ENCODE data around the gene F13A1. TPM values are rescaled to one million over a fixed set of nuclear protein-coding genes. Genes with fewer than 3 reads are reported as not detected.
"Not testable (repeated sequence)": the region's sequence is repeated elsewhere in the genome, so short reads cannot be mapped to it uniquely, and the experiment has no call there.

Gene F13A1
- total and polyA plus RNA-seq, 5 experiments from 2014 or later: 0.04 to 1.6 (median 0.70) TPM; not detected in 1

DNA sequence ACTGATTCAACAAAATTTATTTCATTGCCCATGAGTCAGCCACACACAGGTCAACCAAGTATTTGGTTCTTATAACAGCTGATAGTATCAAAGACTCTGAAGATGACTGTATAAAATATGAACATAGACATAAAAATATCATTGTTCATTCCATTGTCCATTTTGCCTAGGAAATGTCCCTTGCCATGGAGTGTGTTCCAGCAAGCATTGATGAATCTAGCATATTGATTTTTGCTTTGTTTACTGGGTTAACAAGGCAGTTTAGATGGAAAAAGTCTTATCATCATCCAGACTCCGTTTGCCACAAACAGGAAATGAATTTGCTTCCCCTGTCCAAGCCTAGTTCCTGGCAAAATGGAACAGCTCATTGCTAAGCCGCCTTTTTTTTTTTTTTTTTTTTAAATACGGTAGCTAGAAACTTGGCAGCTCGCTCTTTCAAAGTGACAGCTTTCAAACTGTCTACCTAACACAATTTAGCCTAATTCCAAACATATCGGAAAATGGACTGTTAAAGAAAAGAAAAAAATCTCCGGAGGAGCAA, 7.5 kb downstream of the F13A1 start:
- POLR2A ChIA-PET: no interaction called here
- ATAC-seq (no peak), DNase-seq (no peak)
- H3K27me3 Mint-ChIP-seq: peaks cover 20 to 51% (median 30%) of the 10 kb centered on the region in 5 donors
- H3K27ac Mint-ChIP-seq: no peak overlapping the region
- no peak overlapping the region for H3K4me3 Mint-ChIP-seq
- peaks cover 0 to 3% (median 0%) of the 10 kb centered on the region in 4 donors for H3K4me1 Mint-ChIP-seq
- H3K9me3 Mint-ChIP-seq: no peaks in the 10 kb centered on the region
- H3K36me3 Mint-ChIP-seq: no peaks in the 10 kb centered on the region

DNA sequence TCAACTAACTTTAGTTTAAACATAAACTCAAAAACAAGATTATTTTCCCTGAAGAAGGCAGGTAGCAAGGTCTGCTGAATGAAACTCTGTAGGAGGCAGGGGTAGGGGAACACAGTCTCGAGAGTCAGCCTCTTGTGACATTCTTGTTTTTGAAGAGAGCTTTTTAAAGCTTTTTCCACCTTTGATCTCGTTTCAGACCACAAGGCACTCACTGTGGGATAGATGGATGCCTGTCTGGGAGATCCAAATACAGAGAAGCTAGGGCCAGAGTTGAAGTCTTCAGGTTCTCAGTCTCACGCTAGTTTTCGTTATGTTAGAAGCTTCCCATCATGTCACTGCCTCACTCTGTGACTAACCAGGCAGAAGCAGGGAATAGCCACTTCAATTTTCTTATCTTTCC, 14.9 kb downstream of the F13A1 start:
- H3K36me3 Mint-ChIP-seq: peaks cover 0 to 7% (median 0%) of the 10 kb centered on the region in 3 donors
- H3K27ac Mint-ChIP-seq: no peak overlapping the region
- H3K4me1 Mint-ChIP-seq: no peaks in the 10 kb centered on the region
- H3K4me3 Mint-ChIP-seq: no peak overlapping the region
- DNase-seq (no peak), ATAC-seq (no peak)
- H3K9me3 Mint-ChIP-seq: peaks cover 0 to 7% (median 0%) of the 10 kb centered on the region in 9 donors
- peaks cover 4 to 56% (median 19%) of the 10 kb centered on the region in 5 donors for H3K27me3 Mint-ChIP-seq
- POLR2A ChIA-PET: no interaction called here

DNA sequence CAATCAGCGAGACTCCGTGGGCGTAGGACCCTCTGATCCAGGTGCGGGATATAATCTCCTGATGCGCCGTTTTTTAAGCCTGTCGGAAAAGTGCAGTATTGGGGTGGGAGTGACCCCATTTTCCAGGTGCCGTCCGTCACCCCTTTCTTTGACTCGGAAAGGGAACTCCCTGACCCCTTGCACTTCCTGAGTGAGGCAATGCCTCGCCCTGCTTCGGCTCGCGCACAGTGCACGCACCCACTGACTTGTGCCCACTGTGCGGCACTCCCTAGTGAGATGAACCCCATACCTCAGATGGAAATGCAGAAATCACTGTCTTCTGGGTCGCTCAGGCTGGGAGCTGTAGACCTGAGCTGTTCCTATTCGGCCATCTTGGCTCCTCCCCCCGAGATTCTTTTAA, 20.1 kb downstream of the F13A1 start:
- DNase-seq, POLR2A ChIA-PET, ATAC-seq, H3K36me3 Mint-ChIP-seq, H3K9me3 Mint-ChIP-seq, H3K27ac Mint-ChIP-seq, H3K4me3 Mint-ChIP-seq, H3K4me1 Mint-ChIP-seq: not testable (repeated sequence)
- H3K27me3 Mint-ChIP-seq: peaks cover 3 to 34% (median 18%) of the 10 kb centered on the region in 5 donors

DNA sequence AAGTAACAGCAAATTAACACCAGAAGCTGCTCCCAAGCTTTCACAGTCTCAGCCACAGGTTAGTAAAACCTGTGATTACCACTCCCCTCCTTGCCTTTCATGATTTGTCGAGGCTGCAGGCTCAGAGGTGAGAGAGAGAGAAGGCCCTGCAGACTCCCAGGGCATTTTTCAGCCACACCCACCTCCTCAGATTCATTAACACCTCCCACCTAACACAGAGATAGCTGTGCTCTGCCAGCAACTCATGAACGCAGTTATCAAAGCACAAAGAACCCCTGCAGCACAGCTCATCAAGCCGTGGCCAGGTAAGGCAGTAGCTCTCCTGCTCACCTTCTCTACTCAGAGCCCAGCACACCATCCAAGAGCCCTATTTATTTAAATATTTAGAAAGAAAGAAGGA, 27.1 kb downstream of the F13A1 start:
- no peaks in the 10 kb centered on the region for H3K36me3 Mint-ChIP-seq
- peaks cover 0 to 10% (median 0%) of the 10 kb centered on the region in 9 donors for H3K9me3 Mint-ChIP-seq
- DNase-seq: no peak
- no peaks in the 10 kb centered on the region for H3K4me1 Mint-ChIP-seq
- H3K27me3 Mint-ChIP-seq: peaks cover 9 to 32% (median 20%) of the 10 kb centered on the region in 5 donors
- ATAC-seq: no peak
- H3K27ac Mint-ChIP-seq: no peak overlapping the region
- POLR2A ChIA-PET: no interaction called here
- H3K4me3 Mint-ChIP-seq: no peak overlapping the region

DNA sequence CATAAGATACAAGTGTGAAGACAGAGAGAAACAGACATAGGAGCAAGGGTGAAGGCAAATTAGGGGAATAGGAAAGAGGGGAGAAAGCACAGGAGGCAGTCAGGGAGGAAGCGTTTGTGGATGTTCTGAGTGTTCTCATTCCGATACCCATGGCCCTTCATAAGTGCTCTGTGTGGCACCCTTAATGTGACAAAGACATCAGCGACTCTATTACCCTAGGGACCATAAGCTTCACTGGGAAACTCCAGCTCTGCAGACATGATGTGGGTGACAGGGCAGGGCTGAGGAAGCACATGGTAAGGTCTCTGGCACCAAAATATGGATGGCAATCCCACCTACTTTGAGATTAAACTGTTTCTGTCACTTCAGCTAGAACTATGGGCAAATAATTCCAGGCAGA, 33.0 kb downstream of the F13A1 start:
- DNase-seq (no peak), ATAC-seq (no peak)
- Mint-ChIP-seq H3K9me3 (no peaks in the 10 kb centered on the region), H3K27ac (no peak overlapping the region), H3K4me1 (peaks cover 0 to 16% (median 0%) of the 10 kb centered on the region in 4 donors), H3K27me3 (peaks cover 11 to 28% (median 14%) of the 10 kb centered on the region in 5 donors), H3K4me3 (no peak overlapping the region), H3K36me3 (no peaks in the 10 kb centered on the region)
- POLR2A ChIA-PET: no interaction called here

DNA sequence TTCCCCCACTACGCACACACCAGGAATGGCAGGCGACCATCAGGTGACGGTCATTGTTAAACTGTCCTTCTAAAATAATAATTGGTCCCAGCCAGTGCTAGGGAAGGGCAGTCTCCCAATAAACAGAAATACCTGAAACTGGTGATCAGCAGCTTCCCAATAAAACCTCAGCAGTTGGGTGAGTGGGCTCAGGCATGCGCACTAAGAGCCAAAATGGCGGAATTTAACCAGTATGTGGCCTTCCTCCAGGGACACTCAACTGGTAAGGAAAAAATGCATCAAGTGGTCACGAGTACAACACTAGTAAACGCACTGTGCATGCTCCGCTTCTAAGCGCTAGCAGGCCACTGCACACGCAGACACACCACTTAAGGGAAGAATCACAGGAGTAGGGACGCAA, 34.8 kb downstream of the F13A1 start:
- no peak overlapping the region for H3K27ac Mint-ChIP-seq
- POLR2A ChIA-PET: no interaction called here
- H3K36me3 Mint-ChIP-seq: no peaks in the 10 kb centered on the region
- H3K27me3 Mint-ChIP-seq: peaks cover 0 to 11% (median 2%) of the 10 kb centered on the region in 5 donors
- no peak overlapping the region for H3K4me3 Mint-ChIP-seq
- H3K4me1 Mint-ChIP-seq: peaks cover 0 to 16% (median 0%) of the 10 kb centered on the region in 4 donors
- DNase-seq (no peak), ATAC-seq (no peak)
- no peaks in the 10 kb centered on the region for H3K9me3 Mint-ChIP-seq

DNA sequence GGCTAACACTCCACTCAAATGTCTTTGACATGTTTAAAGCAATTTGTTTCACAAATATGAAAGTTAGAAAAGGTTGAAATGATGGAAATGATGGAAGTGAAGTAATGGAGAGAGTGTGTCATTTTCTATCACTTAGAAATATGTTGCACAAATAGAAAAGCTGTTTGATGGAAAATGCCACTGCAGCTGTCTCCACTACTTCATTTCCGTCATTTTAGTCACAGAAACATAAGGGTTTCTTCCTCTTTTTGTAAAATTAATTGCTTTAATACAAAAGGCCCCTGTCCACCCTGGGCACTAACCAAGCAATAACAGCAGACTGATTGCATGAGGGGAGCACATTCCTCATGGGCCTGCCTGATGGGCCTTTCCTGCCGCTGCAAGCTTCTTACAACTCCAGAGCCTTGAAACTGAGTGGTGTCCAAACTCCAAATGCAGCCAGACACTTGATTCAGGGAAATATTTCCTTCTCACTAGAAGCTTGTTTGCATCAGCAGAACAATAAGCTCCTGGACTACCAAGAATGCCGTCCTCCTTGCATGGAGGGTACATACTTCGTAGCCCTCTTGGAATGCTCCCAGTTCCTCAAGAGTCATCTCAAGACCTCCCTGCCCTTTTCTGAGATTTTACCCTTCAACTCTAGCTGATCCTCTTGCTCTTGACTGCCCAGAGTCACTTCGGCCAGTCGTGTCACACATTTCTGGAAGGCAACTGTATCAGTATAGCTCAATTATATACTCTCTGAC, 36.1 kb downstream of the F13A1 start:
- POLR2A ChIA-PET: no interaction called here
- no peak for DNase-seq
- ATAC-seq: no peak
- Mint-ChIP-seq H3K27ac (peak overlapping the region in 1 of 10 donors; percentile 4), H3K27me3 (peaks cover 0 to 5% (median 2%) of the 10 kb centered on the region in 5 donors), H3K36me3 (no peaks in the 10 kb centered on the region), H3K9me3 (no peaks in the 10 kb centered on the region), H3K4me1 (peaks cover 0 to 16% (median 0%) of the 10 kb centered on the region in 4 donors), H3K4me3 (no peak overlapping the region)

DNA sequence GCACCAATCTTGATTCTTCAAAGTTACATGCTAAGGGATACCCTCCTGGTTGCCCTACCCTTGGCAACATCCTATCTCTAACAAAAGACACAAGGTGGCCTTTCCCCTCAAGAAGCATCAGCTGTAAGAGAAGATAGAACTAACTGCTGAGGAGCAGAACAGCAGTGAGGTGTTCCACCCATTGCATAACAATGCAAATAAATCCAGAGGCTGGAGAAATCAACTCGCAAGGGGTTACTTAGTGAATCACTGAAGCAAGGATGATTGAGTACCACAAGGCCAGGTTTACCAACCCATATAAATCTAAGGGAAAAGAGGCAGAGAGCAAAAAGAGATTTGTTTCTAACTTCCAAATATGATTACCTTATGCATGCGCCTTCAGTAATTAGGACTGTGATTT, 36.7 kb downstream of the F13A1 start:
- DNase-seq (no peak), ATAC-seq (no peak)
- Mint-ChIP-seq H3K36me3 (no peaks in the 10 kb centered on the region), H3K4me1 (peaks cover 0 to 16% (median 0%) of the 10 kb centered on the region in 4 donors), H3K9me3 (no peaks in the 10 kb centered on the region), H3K27me3 (peaks cover 0 to 4% (median 2%) of the 10 kb centered on the region in 5 donors), H3K27ac (peak overlapping the region in 1 of 10 donors; percentile 19), H3K4me3 (no peak overlapping the region)
- POLR2A ChIA-PET: no interaction called here

DNA sequence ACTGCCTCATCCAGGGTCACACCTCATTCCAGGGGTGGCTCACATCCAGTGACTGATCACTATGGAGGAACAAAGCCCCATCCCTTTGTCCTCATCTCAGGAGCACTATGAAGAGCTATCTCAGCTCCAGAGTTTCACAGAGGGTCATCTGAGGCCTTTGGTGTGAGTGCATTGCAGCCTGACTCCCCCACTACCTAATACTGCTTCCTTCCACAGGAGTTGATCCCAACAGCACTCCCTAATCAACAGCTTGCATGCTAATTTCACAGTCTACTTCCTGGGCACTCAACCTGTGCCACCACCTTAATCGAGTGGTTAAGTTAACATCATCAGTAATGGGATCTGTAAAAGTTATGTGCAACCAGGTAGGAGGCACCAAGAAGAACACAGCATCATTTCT, 37.7 kb downstream of the F13A1 start:
- POLR2A ChIA-PET: no interaction called here
- Mint-ChIP-seq H3K4me3 (no peak overlapping the region), H3K36me3 (no peaks in the 10 kb centered on the region), H3K27me3 (peaks cover 7 to 14% (median 9%) of the 10 kb centered on the region in 5 donors), H3K9me3 (no peaks in the 10 kb centered on the region), H3K4me1 (peaks cover 0 to 16% (median 0%) of the 10 kb centered on the region in 4 donors), H3K27ac (no peak overlapping the region)
- no peak for DNase-seq
- no peak for ATAC-seq

DNA sequence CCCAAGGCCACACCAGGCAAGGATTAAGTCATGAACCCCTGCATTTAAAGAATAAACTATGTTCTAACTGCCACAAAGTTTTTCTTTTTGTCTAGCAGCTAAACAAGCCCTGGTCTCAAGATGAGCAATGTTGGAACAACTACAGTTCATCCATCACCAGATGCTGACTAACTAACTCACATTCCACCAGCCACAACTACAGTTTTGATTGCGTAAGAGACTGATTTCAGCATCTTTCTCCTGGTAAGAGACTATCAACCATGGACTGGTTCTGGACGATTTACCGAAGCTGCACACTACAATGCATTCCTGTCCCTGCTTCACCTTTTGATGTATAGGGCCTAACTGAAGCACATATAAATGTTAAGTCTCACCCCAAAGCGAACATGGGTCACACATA, 43.0 kb downstream of the F13A1 start:
- ATAC-seq (no peak), DNase-seq (no peak)
- Mint-ChIP-seq H3K4me3 (no peak overlapping the region), H3K36me3 (no peaks in the 10 kb centered on the region), H3K27ac (no peak overlapping the region), H3K4me1 (no peaks in the 10 kb centered on the region), H3K9me3 (no peaks in the 10 kb centered on the region), H3K27me3 (peaks cover 9 to 46% (median 22%) of the 10 kb centered on the region in 5 donors)
- POLR2A ChIA-PET: no interaction called here

DNA sequence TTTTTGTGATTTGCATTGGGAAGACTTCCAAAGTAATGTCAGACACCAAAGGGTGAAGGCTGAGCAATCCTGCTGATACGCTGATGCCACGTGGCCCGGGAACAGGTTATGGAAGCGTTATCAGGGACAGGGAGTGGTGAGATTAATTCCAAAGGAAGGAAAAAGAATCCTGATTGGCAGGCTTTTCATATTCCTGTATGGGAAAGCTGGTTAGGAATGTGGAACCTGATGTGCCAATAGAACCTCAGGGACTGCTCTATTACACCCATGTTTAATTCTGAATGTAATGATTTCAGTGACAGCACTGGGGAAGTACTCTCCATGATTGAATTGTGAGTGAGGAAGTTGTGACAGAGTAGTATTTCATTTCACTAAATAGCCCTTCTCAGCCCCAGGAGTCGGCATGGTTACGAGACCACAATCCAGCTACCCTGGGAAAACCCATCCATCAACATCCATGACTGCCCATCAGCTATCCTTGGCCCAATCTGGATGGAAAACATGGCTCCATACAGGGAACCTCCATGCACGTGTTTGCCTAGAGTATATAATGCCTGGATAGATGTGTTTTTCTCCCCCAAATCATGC, 49.4 kb downstream of the F13A1 start:
- Mint-ChIP-seq H3K4me1 (no peaks in the 10 kb centered on the region), H3K27ac (no peak overlapping the region), H3K4me3 (no peak overlapping the region), H3K27me3 (peaks cover 13 to 55% (median 25%) of the 10 kb centered on the region in 5 donors), H3K9me3 (peaks cover 0 to 31% (median 3%) of the 10 kb centered on the region in 9 donors), H3K36me3 (peaks cover 0 to 8% (median 3%) of the 10 kb centered on the region in 3 donors)
- DNase-seq (no peak), ATAC-seq (no peak)
- POLR2A ChIA-PET: no interaction called here

DNA sequence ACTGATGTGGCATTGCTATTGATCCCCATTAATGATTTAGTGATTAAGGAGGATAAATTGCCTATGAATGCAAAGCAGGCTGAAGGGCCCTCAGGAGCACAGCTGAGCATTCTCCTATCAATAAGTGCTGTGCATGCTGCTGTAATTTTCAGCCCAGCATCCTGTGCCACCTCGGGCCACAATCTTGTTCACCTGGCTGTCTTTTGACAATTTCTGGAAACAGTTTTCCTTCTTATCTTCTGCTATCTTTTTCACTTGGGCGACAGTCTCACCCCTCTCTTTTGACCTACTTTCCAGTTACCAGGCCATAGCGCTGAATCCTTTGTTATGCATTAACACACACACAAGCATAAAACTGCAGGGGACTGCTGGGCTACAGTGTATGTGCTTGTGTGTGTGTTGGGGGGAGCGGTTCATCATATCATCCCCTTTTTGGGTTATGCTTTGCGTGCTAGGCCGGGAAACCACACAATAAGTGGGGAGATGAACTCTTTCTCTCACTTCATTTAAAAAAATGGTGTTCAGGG, 60.2 kb downstream of the F13A1 start:
- H3K27ac Mint-ChIP-seq: no peak overlapping the region
- H3K36me3 Mint-ChIP-seq: no peaks in the 10 kb centered on the region
- POLR2A ChIA-PET: no interaction called here
- H3K4me1 Mint-ChIP-seq: no peaks in the 10 kb centered on the region
- no peak overlapping the region for H3K4me3 Mint-ChIP-seq
- no peak for DNase-seq
- peaks cover 0 to 1% (median 0%) of the 10 kb centered on the region in 9 donors for H3K9me3 Mint-ChIP-seq
- ATAC-seq: no peak
- peaks cover 0 to 33% (median 9%) of the 10 kb centered on the region in 5 donors for H3K27me3 Mint-ChIP-seq

DNA sequence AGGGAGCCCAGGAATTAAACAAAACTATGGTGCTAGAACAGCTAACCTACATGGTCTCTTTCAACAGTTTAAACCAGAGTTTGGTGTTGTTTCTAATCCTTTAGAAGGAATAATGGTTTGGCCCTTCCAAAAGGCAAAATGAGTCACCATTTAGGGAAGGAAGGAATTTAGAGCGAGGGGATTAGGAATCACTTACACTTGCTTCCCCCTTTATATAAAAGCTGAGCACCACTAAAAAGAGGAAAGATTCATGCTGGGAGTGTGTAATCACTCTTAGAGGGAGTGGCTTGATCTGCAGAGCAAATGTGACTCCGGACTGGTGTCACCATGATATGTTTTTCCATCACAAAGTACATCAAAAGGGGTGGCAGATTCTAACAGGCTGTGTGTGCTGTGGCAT, 63.6 kb downstream of the F13A1 start:
- H3K4me1 Mint-ChIP-seq: no peaks in the 10 kb centered on the region
- ATAC-seq: no peak
- no peak overlapping the region for H3K27ac Mint-ChIP-seq
- DNase-seq: no peak
- no peaks in the 10 kb centered on the region for H3K36me3 Mint-ChIP-seq
- H3K27me3 Mint-ChIP-seq: peaks cover 0 to 20% (median 5%) of the 10 kb centered on the region in 5 donors
- no peaks in the 10 kb centered on the region for H3K9me3 Mint-ChIP-seq
- H3K4me3 Mint-ChIP-seq: no peak overlapping the region
- POLR2A ChIA-PET: no interaction called here

Measured in naive thymus-derived CD8-positive, alpha-beta T cell (primary cell).